GM23338 (cell line): Measurements from ENCODE around the gene ARHGEF2. TPM values are rescaled to one million over a fixed set of nuclear protein-coding genes. Genes with fewer than 3 reads are reported as not detected.

Experiments used
- ATAC-seq: fragments of 200-7000 bp; cut with Tn5 transposase; 3 replicates; pipeline ENCODE4 v1.9.1; 2020
- DNase-seq: peaks from one replicate; pipeline ENCODE4 v3.0.0-alpha.2; 2015; ENCODE audit warnings: low spot score
- H2AFZ ChIP-seq: fragments of 200-600 bp; sonication (generic); 2 replicates; pipeline ENCODE4 v1.8.0; 2016; ENCODE audit warnings: antibody characterized with exemption, mild to moderate bottlenecking, moderate library complexity
- H3F3A ChIP-seq: fragments of 200-600 bp; sonication (generic); replicated peaks from 2 replicates; pipeline ENCODE4 v1.8.0; 2017; ENCODE audit warnings: antibody characterized with exemption, mixed run types, low read depth
- H3K27ac ChIP-seq: fragments of 200-600 bp; sonication (generic); 2 replicates; pipeline ENCODE4 v1.6.1; 2016; ENCODE audit warnings: low read depth
- H3K27me3 ChIP-seq: fragments of 200-600 bp; sonication (generic); 2 replicates; pipeline ENCODE4 v1.8.0; 2016; ENCODE audit warnings: mild to moderate bottlenecking, mixed run types, moderate library complexity; ENCODE audit not compliant: insufficient read depth
- H3K36me3 ChIP-seq: fragments of 200-600 bp; sonication (generic); 2 replicates; pipeline ENCODE4 v1.8.0; 2016; ENCODE audit warnings: mild to moderate bottlenecking; ENCODE audit not compliant: insufficient read depth
- H3K4me1 ChIP-seq: fragments of 200-600 bp; sonication (generic); 2 replicates; pipeline ENCODE4 v1.8.0; 2016; ENCODE audit warnings: mild to moderate bottlenecking, moderate library complexity; ENCODE audit not compliant: insufficient read depth
- H3K4me2 ChIP-seq: fragments of 200-600 bp; sonication (generic); 2 replicates; pipeline ENCODE4 v1.7.1; 2017; ENCODE audit warnings: mixed run types
- H3K4me3 ChIP-seq: fragments of 200-600 bp; sonication (generic); 2 replicates; pipeline ENCODE4 v1.6.1; 2016; ENCODE audit warnings: mixed run types
- H3K79me2 ChIP-seq: fragments of 200-600 bp; sonication (generic); replicated peaks from 2 replicates; pipeline ENCODE4 v1.8.0; 2017; ENCODE audit warnings: mild to moderate bottlenecking; ENCODE audit not compliant: insufficient read depth
- H3K9me2 ChIP-seq: fragments of 200-600 bp; sonication (generic); 2 replicates; pipeline ENCODE4 v1.8.0; 2017; ENCODE audit not compliant: insufficient read depth
- H4K20me1 ChIP-seq: fragments of 200-600 bp; sonication (generic); replicated peaks from 2 replicates; pipeline ENCODE4 v1.8.0; 2017; ENCODE audit warnings: mild to moderate bottlenecking; ENCODE audit not compliant: insufficient read depth
- H3K27ac Mint-ChIP-seq: 2 replicates; pipeline ENCODE4 v1.8.0; 2020; ENCODE audit warnings: inconsistent platforms, mild to moderate bottlenecking, moderate library complexity, mixed read lengths
- H3K27me3 Mint-ChIP-seq: 3 replicates; pipeline ENCODE4 v1.8.0; 2022; ENCODE audit warnings: low read depth, mild to moderate bottlenecking, moderate library complexity, mixed read lengths, inconsistent platforms; ENCODE audit not compliant: insufficient read depth, poor library complexity
- H3K36me3 Mint-ChIP-seq: 3 replicates; pipeline ENCODE4 v1.8.0; 2021; ENCODE audit warnings: low read depth, mild to moderate bottlenecking, inconsistent platforms, moderate library complexity, mixed read lengths
- H3K4me1 Mint-ChIP-seq: 3 replicates; pipeline ENCODE4 v1.8.0; 2020; ENCODE audit warnings: mild to moderate bottlenecking, inconsistent platforms, mixed read lengths
- H3K4me3 Mint-ChIP-seq: 3 replicates; pipeline ENCODE4 v1.8.0; 2021; ENCODE audit warnings: moderate library complexity, mild to moderate bottlenecking, inconsistent platforms, mixed read lengths
- H3K9me3 Mint-ChIP-seq: 3 replicates; pipeline ENCODE4 v1.8.0; 2020; ENCODE audit warnings: moderate library complexity, mild to moderate bottlenecking, inconsistent platforms, mixed read lengths
- CREB1 ChIP-seq: fragments of 250-450 bp; sonication (Bioruptor Pico); IDR thresholded peaks from 2 replicates; pipeline ENCODE4 v1.5.0; 2020; ENCODE audit warnings: low read depth, mild to moderate bottlenecking, moderate library complexity
- CTCF ChIP-seq, 2 experiments: fragments of 200-600 bp in 1 of 2; sonication (generic) in 1 of 2; conservative IDR thresholded peaks; 2 replicates each; pipeline versions ENCODE4 v1.5.1 to v1.6.1; 2016 to 2017; ENCODE audit warnings: antibody characterized with exemption in 2 of 2, low read depth in 2 of 2, mild to moderate bottlenecking in 2 of 2, moderate library complexity in 1 of 2
- ETS1 ChIP-seq: IDR thresholded peaks from 2 replicates; pipeline ENCODE4 v1.6.1; 2016; ENCODE audit warnings: antibody characterized with exemption
- EZH2 ChIP-seq: fragments of 200-600 bp; sonication (generic); IDR thresholded peaks from one replicate; pipeline ENCODE4 v1.8.0; 2017; ENCODE audit warnings: antibody characterized with exemption, mild to moderate bottlenecking, low read depth; ENCODE audit not compliant: unreplicated experiment
- EZH2phosphoT487 ChIP-seq: fragments of 200-600 bp; sonication (generic); IDR thresholded peaks from one replicate; pipeline ENCODE4 v1.8.1; 2018; ENCODE audit warnings: antibody characterized with exemption; ENCODE audit not compliant: unreplicated experiment
- JUNB ChIP-seq: IDR thresholded peaks from one replicate; pipeline ENCODE4 v1.6.1; 2016; ENCODE audit warnings: antibody characterized with exemption; ENCODE audit not compliant: unreplicated experiment
- NANOG ChIP-seq: IDR thresholded peaks from 2 replicates; pipeline ENCODE4 v1.6.1; 2016; ENCODE audit warnings: antibody characterized with exemption, borderline replicate concordance
- POLR2AphosphoS5 ChIP-seq: IDR thresholded peaks from 2 replicates; pipeline ENCODE4 v1.6.1; 2016; ENCODE audit warnings: antibody characterized with exemption, low read depth
- REST ChIP-seq: IDR thresholded peaks from one replicate; pipeline ENCODE4 v1.6.1; 2018; ENCODE audit warnings: antibody characterized with exemption; ENCODE audit not compliant: unreplicated experiment
- STAT1 ChIP-seq: IDR thresholded peaks from one replicate; pipeline ENCODE4 v1.6.1; 2016; ENCODE audit warnings: antibody characterized with exemption; ENCODE audit not compliant: unreplicated experiment
- ZNF114 ChIP-seq: fragments of 250-450 bp; sonication (Bioruptor Pico); IDR thresholded peaks from 2 replicates; pipeline ENCODE4 v1.5.0; 2020; ENCODE audit warnings: mild to moderate bottlenecking, moderate library complexity
- ZNF331 ChIP-seq: fragments of 250-450 bp; sonication (Bioruptor Pico); IDR thresholded peaks from 2 replicates; pipeline ENCODE4 v1.5.0; 2020; ENCODE audit warnings: low read depth, mild to moderate bottlenecking, moderate library complexity
- ZNF462 ChIP-seq: fragments of 250-450 bp; sonication (Bioruptor Pico); IDR thresholded peaks from 2 replicates; pipeline ENCODE4 v1.5.0; 2020; ENCODE audit warnings: mild to moderate bottlenecking, moderate library complexity
- polyA plus RNA-seq: library from polyadenylated mRNA; unstranded; fragments of >200 nt; fragmentation: Nextera tagmentation; extraction: Ambion mirVana; gene quantifications from 2 replicates; pipeline ENCODE4 v1.2.1, GENCODE V29; 2016
- total RNA-seq: library from RNA; depleted of rRNA; stranded (reverse); fragments of >200 nt; shearing (Covaris generic); gene quantifications from 2 replicates; pipeline ENCODE4 v1.2.3, GENCODE V29; 2014

Gene ARHGEF2
- total and polyA plus RNA-seq, 2 experiments from 2014 or later = 23.0 to 87.6 TPM

GRCh38 chr1:155909894-155910293 is 68.5 kb downstream of the ARHGEF2 start:
- peaks cover 60% of the 10 kb centered on the region for H3K36me3 Mint-ChIP-seq
- no peak for ATAC-seq

More at GRCh38 chr1:155909894-155910293, 68.5 kb downstream of the ARHGEF2 start:
- H3K27ac Mint-ChIP-seq = peak overlapping the region; percentile 75; the same call in 1 of the 2 replicates
- no peak for TF ChIP-seq CTCF (conservative IDR thresholded peaks at IDR 0.05; ENCODE audit: low read depth in 2 of 2)
- no peak for TF ChIP-seq EZH2
- TF ChIP-seq REST = no peak
- no peak for TF ChIP-seq JUNB
- no peak for TF ChIP-seq ZNF462
- no peak for TF ChIP-seq ZNF114
- TF ChIP-seq STAT1 = no peak
- no peak for TF ChIP-seq ETS1
- no peak for TF ChIP-seq CREB1
- no peak for TF ChIP-seq POLR2AphosphoS5
- no peak for TF ChIP-seq NANOG
- TF ChIP-seq EZH2phosphoT487 = no peak
- TF ChIP-seq ZNF331 (CRISPR knock-in tag) = no peak
- Histone ChIP-seq H3K36me3 (peaks cover 36% of the 10 kb centered on the region), H3K9me2 (no peaks in the 10 kb centered on the region), H4K20me1 (peaks cover 21% of the 10 kb centered on the region), H3K79me2 (peaks cover 20% of the 10 kb centered on the region), H3K4me2 (peak overlapping the region; percentile 91), H3F3A (peaks cover 38% of the 10 kb centered on the region), H3K4me1 (peaks cover 5% of the 10 kb centered on the region; the same call in 1 of the 2 replicates), H2AFZ (no peak overlapping the region), H3K27me3 (no peaks in the 10 kb centered on the region), H3K4me3 (peak overlapping the region; percentile 83), H3K27ac (no peak overlapping the region)
- peaks cover 6% of the 10 kb centered on the region for H3K27me3 Mint-ChIP-seq
- peak overlapping the region; percentile 88 for H3K4me3 Mint-ChIP-seq
- no peaks in the 10 kb centered on the region for H3K9me3 Mint-ChIP-seq
- H3K4me1 Mint-ChIP-seq = peaks cover 13% of the 10 kb centered on the region; the same call in 2 of the 3 replicates
- DNase-seq = no peak
